HepG2 (cell line): ENCODE measurements around the gene MTCL1. TPM values are rescaled to one million over a fixed set of nuclear protein-coding genes. Genes with fewer than 3 reads are reported as not detected.

Experiments used
- EP300 ChIP-seq, 3 experiments: sonication (generic) in 1 of 3; formaldehyde crosslinking in 1 of 3; IDR thresholded peaks; 2 replicates each; pipeline versions ENCODE4 v1.5.1 to v1.6.1; 2011 to 2020; ENCODE audit warnings: low read depth in 2 of 3, low read length in 2 of 3, borderline replicate concordance in 1 of 3, improper control_type of control experiment in 1 of 3, mild to moderate bottlenecking in 1 of 3, missing genetic modification reagents in 1 of 3, moderate library complexity in 1 of 3
- GPBP1L1 ChIP-seq: sonication (generic); formaldehyde crosslinking; IDR thresholded peaks from 2 replicates; pipeline ENCODE4 v1.5.0; 2020; ENCODE audit warnings: mild to moderate bottlenecking, missing genetic modification reagents
- ZNF589 ChIP-seq: sonication (generic); formaldehyde crosslinking; conservative IDR thresholded peaks from 2 replicates; pipeline ENCODE4 v1.8.0; 2022; ENCODE audit warnings: mild to moderate bottlenecking, moderate library complexity, missing genetic modification reagents
- polyA plus RNA-seq, 8 experiments: library from polyadenylated mRNA; depleted of rRNA in 3 of 8; stranded (reverse) in 7 of 8; unstranded in 1 of 8; fragments of >200 nt; fragmentation: Illumina TruSeq in 4 of 8; extraction: Trizol in 4 of 8; gene quantifications; 2 replicates each; pipeline versions ENCODE4 v1.2.1 to v1.2.3, GENCODE V29; 2011 to 2016; ENCODE audit warnings: low read depth in 4 of 8, missing spikeins in 1 of 8, mixed read lengths in 1 of 8; ENCODE audit not compliant: insufficient read depth in 1 of 8
- total RNA-seq, 5 experiments: library from RNA; depleted of rRNA; stranded (reverse); fragments of >200 nt; fragmentation: Illumina TruSeq; extraction: Trizol; gene quantifications; 2 replicates each; pipeline ENCODE4 v1.2.3, GENCODE V29; 2016; ENCODE audit warnings: low read depth in 1 of 5
- TF ChIP-seq, protein P1 (sequence below): sonication (generic); formaldehyde crosslinking; IDR thresholded peaks from 2 replicates; pipeline ENCODE4 v1.4.0; 2020; ENCODE audit warnings: missing genetic modification reagents

MTCL1 gene
- total and polyA plus RNA-seq, 2 of the 13 experiments (the other 11 are each of a cell fraction or from before 2014, with no cell fraction given), result 3.1 to 3.2 TPM

GRCh38 chr18:8657050-8657820, 48.1 kb upstream of the MTCL1 start (continued):
- TF ChIP-seq EP300 (IDR thresholded peaks at IDR 0.05; ENCODE audit: low read depth in 2 of 2, low read length in 2 of 2) (no peak), EP300 (CRISPR knock-in tag; IDR thresholded peaks at IDR 0.05; ENCODE audit: borderline replicate concordance) (no peak), ZNF589 (CRISPR knock-in tag) (no peak), GPBP1L1 (CRISPR knock-in tag) (no peak)
- TF ChIP-seq, protein P1, sequence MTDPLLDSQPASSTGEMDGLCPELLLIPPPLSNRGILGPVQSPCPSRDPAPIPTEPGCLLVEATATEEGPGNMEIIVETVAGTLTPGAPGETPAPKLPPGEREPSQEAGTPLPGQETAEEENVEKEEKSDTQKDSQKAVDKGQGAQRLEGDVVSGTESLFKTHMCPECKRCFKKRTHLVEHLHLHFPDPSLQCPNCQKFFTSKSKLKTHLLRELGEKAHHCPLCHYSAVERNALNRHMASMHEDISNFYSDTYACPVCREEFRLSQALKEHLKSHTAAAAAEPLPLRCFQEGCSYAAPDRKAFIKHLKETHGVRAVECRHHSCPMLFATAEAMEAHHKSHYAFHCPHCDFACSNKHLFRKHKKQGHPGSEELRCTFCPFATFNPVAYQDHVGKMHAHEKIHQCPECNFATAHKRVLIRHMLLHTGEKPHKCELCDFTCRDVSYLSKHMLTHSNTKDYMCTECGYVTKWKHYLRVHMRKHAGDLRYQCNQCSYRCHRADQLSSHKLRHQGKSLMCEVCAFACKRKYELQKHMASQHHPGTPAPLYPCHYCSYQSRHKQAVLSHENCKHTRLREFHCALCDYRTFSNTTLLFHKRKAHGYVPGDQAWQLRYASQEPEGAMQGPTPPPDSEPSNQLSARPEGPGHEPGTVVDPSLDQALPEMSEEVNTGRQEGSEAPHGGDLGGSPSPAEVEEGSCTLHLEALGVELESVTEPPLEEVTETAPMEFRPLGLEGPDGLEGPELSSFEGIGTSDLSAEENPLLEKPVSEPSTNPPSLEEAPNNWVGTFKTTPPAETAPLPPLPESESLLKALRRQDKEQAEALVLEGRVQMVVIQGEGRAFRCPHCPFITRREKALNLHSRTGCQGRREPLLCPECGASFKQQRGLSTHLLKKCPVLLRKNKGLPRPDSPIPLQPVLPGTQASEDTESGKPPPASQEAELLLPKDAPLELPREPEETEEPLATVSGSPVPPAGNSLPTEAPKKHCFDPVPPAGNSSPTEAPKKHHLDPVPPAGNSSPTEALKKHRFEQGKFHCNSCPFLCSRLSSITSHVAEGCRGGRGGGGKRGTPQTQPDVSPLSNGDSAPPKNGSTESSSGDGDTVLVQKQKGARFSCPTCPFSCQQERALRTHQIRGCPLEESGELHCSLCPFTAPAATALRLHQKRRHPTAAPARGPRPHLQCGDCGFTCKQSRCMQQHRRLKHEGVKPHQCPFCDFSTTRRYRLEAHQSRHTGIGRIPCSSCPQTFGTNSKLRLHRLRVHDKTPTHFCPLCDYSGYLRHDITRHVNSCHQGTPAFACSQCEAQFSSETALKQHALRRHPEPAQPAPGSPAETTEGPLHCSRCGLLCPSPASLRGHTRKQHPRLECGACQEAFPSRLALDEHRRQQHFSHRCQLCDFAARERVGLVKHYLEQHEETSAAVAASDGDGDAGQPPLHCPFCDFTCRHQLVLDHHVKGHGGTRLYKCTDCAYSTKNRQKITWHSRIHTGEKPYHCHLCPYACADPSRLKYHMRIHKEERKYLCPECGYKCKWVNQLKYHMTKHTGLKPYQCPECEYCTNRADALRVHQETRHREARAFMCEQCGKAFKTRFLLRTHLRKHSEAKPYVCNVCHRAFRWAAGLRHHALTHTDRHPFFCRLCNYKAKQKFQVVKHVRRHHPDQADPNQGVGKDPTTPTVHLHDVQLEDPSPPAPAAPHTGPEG (CRISPR knock-in tag), result no peak
